HUES48 (cell line): ENCODE data around the gene CYB561D2.

Experiments
- H3K27ac ChIP-seq: one replicate; pipeline ENCODE4 v1.7.0; 2013; ENCODE audit warnings: low read depth, low read length, inconsistent platforms
- H3K27me3 ChIP-seq: 2 replicates; pipeline ENCODE4 v1.6.1; 2013; ENCODE audit warnings: mild to moderate bottlenecking, low read length; ENCODE audit not compliant: control insufficient read depth, insufficient read depth
- H3K36me3 ChIP-seq: 2 replicates; pipeline ENCODE4 v1.6.1; 2013; ENCODE audit warnings: low read length; ENCODE audit not compliant: control insufficient read depth, insufficient read depth
- H3K4me1 ChIP-seq: 2 replicates; pipeline ENCODE4 v1.6.1; 2013; ENCODE audit warnings: mild to moderate bottlenecking, low read length; ENCODE audit not compliant: control insufficient read depth, insufficient read depth
- H3K4me3 ChIP-seq: 2 replicates; pipeline ENCODE4 v1.5.1; 2013; ENCODE audit warnings: mild to moderate bottlenecking, low read depth, low read length
- H3K9ac ChIP-seq: 2 replicates; pipeline ENCODE4 v1.6.1; 2013; ENCODE audit warnings: mild to moderate bottlenecking, low read depth, low read length, moderate library complexity
- H3K9me3 ChIP-seq: 2 replicates; pipeline ENCODE4 v1.6.1; 2013; ENCODE audit warnings: low read length; ENCODE audit not compliant: control insufficient read depth, insufficient read depth

CYB561D2 gene

DNA sequence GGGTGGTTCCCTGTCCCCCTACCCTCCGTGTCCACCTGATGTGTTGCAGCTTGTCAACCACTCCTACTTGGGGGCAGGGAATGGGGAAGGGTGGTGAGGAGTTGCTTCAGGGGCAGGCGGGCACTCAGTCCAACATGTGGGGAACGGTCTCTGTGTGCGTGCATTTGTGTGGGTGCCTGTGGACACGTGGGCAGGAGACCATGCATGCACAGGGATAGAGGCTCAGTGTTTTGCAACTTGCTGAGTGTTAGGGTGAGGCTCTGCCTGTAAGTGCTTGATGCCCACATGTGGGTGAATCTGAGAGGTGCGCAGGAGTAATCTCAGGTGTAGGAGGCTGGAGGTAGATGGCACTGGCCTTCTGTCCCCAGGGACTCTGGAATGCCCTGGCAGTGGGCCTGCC, 33.1 kb downstream of the CYB561D2 start:
- Histone ChIP-seq H3K4me1 (no peaks in the 10 kb centered on the region), H3K27ac (no peak overlapping the region), H3K4me3 (no peak overlapping the region), H3K9me3 (no peaks in the 10 kb centered on the region), H3K36me3 (no peaks in the 10 kb centered on the region), H3K9ac (no peak overlapping the region), H3K27me3 (no peaks in the 10 kb centered on the region)

DNA sequence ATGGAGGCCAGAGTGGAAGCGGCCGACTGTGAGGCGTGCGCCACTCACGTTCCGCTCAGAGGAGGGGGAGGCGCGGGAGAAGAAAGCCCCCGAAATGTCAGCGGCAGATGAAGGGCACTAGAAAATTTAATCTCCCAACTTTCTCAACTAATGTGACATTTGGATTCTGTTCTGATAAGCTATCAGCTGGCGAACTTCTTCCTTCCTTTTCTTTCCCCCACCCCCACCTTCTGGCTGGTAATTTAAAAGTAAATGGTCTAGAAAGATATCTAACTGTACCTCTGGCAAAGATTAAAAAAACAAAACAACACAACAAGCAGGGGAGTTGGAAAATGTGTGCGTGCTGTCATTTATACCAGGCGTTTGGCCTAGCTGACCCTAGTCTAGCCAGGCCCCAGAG, 35.1 kb downstream of the CYB561D2 start:
- no peaks in the 10 kb centered on the region for H3K36me3 ChIP-seq
- no peaks in the 10 kb centered on the region for H3K9me3 ChIP-seq
- no peak overlapping the region for H3K27ac ChIP-seq
- H3K9ac ChIP-seq = no peak overlapping the region
- H3K4me1 ChIP-seq = no peaks in the 10 kb centered on the region
- no peak overlapping the region for H3K4me3 ChIP-seq
- no peaks in the 10 kb centered on the region for H3K27me3 ChIP-seq

DNA sequence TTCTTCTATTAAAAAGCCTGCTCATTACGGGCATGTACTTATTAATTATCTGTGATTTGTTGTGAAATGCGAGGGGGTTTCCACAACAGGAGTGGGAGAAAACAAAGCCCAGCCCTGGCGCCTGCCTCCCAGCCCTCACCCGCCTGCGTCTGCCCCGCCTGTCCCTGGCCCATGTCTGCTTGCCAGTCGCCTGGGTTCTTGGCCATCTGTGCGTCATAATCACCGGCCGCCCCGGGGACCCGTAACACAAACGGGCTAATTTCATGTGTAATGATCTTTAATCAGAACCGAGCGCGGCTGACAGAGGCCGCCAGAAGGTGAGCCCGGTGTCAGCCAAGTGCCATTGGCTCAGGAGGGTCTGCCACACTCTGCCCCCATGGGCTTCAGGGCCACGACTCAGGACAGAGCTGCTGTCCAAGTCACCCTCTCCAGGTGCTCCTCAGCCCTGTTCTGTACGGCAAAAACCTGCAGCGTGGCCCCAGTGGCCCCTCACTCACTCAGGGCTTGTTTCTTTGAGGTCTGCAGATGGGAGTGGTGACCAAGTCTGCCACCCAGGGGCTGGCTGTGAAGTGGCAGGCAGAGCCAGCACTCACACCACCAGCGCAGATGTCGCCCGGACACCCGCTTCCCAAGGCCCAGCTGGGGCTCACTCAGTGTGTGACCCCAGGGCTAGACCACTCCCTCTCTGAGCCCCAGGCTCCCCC, 37.5 kb downstream of the CYB561D2 start:
- H3K27me3 ChIP-seq = no peaks in the 10 kb centered on the region

DNA sequence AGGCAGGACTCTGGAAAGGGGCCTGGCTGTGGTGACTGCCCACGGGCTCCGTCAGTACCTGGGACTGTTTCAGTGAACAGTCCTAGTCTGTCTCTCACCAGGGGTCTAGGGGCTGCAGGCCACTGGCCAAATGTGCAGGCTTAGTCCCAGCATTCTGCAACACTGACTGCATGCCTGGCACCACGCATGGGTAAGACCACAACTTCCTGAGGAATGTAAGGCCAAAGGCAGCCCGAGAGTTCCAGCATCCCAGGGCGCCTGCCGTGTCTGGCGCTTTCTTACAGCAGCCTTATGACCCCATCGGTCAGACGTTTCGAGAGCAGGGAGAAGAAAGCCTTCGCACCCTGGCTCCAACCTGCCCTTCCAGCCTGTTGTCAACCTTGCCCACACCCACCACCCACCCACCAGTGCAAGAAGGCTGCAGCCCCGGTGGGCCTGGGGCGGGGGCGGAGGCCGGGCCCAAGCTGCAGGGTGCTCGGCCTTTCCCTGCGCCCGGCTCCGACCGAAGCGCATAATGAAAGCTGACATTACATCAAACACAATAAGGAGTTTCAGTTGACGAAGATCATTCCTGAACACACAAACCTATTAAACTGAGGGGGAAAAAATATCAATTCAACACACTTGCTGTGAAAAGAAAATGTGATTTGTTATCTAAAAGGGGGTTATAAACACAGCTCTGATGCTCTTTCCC, 38.2 kb downstream of the CYB561D2 start:
- Histone ChIP-seq H3K4me1 (no peaks in the 10 kb centered on the region), H3K9ac (no peak overlapping the region), H3K9me3 (no peaks in the 10 kb centered on the region), H3K27me3 (no peaks in the 10 kb centered on the region; the same call in 1 of the 2 replicates), H3K4me3 (no peak overlapping the region), H3K27ac (no peak overlapping the region), H3K36me3 (no peaks in the 10 kb centered on the region)

More for the DNA sequence above, 37.5 kb downstream of the CYB561D2 start:
- Histone ChIP-seq H3K27ac (no peak overlapping the region), H3K4me3 (no peak overlapping the region), H3K9ac (no peak overlapping the region), H3K4me1 (no peaks in the 10 kb centered on the region), H3K36me3 (no peaks in the 10 kb centered on the region), H3K9me3 (no peaks in the 10 kb centered on the region)

DNA sequence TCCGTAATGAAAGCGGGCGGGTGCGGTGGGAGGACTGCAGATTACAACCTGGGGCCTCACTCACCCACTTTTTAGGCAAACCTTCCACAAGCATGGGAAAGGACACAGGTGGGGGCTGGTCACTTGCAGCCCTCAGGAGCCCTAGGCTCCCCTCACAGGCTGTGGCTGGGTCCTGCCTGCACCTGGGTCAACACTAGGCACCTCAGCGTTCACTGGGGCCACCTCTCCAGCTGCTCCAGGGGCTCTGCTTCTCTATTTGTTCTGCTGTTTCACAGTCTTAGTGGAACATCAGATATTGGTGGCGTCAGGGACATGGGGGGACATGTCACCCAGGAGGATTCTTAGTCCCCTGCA, 38.7 kb downstream of the CYB561D2 start:
- no peak overlapping the region for H3K27ac ChIP-seq
- no peak overlapping the region for H3K9ac ChIP-seq
- H3K4me1 ChIP-seq = no peaks in the 10 kb centered on the region
- no peak overlapping the region for H3K4me3 ChIP-seq
- H3K27me3 ChIP-seq = no peaks in the 10 kb centered on the region; the same call in 1 of the 2 replicates
- H3K9me3 ChIP-seq = no peaks in the 10 kb centered on the region
- H3K36me3 ChIP-seq = no peaks in the 10 kb centered on the region

DNA sequence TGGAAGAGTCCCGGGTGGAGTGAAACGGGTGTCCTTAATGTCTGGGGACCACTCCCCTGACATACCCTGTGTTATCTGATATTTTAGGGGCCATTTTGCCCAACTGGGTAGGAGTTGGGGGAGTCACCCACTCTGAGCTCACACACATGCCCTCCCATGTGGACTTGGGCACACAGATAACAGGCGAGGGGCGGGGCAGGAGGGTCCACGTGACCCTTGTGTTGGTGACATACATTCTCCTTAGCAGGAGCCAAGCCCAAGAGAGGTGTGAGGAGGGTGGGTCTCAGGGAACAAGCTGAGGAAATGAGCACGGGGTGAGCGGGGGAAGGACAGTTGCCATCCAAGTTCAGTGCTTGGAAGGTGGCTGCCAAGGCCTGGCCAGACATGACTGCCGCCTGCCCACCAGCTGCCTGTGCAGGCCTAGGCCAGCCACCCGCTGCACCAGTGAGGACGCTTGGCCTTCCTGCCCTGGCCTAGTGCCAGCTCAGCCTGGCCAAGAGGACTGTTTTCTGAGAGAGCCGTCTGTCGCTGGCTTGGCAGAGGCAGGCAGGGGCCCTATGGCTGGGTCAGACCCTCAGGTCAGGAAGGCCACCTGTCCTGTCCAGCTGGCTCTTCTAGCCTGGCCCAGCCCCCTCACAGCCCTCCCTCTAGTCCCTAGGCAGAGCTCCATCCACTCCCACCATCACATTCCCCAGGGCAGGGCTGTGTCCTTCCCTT, 40.0 kb downstream of the CYB561D2 start:
- Histone ChIP-seq H3K4me1 (no peaks in the 10 kb centered on the region), H3K9ac (no peak overlapping the region), H3K9me3 (no peaks in the 10 kb centered on the region)

DNA sequence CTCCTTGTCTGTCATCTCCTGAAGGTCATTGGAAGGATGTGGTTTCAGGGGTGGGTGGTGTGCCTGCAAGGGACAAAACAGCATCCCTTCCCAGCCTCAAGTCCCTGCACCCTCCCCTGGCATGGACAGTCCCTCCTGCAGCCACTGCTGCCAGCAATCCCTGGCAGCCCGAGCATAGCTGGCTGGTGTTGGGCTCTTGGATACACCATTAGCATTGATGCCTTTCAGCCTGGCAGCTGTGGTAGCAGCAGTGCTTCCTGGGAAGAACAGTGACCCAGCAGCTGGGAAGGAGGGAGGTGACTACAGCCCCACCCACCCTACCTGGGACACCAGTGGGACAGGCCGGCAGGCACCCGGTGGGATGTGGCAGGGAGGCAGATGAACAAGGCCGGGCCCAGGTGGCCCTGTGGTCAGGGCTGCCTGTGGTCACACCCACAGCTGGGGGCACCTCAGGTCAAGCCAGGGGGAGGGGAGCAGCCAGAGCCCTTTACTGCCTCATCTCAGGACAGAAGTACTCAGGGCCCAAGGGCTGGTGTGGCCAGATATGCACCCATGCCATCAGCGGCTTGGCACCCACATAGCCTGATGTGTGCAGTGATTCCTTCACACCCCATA, 41.5 kb downstream of the CYB561D2 start:
- no peak overlapping the region for H3K9ac ChIP-seq
- no peak overlapping the region for H3K4me3 ChIP-seq
- no peaks in the 10 kb centered on the region; the same call in 1 of the 2 replicates for H3K27me3 ChIP-seq
- H3K27ac ChIP-seq = no peak overlapping the region
- no peaks in the 10 kb centered on the region for H3K36me3 ChIP-seq
- no peaks in the 10 kb centered on the region for H3K4me1 ChIP-seq
- no peaks in the 10 kb centered on the region for H3K9me3 ChIP-seq

More for the DNA sequence above, 40.0 kb downstream of the CYB561D2 start:
- Histone ChIP-seq H3K36me3 (no peaks in the 10 kb centered on the region), H3K27me3 (no peaks in the 10 kb centered on the region; the same call in 1 of the 2 replicates), H3K27ac (no peak overlapping the region), H3K4me3 (no peak overlapping the region)

DNA sequence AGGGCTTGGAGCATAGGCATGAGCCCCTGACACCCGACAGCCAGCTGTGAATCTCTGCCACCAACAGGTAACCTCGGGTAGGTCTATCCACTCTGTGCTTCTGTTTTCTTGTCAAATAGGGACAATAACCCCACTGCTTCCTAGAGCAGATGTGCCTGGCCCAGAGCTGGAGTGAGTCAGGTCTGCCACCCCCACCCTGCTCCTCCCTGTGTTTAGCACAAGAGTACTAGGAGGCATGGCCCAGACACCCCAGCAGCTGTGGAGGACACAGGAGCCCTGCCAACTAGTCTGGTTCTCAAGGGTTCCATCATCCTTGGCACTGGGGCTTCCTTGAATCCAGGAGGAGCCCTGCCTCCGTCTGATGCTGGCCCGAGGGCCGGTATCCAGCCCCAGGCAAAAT, 42.4 kb downstream of the CYB561D2 start:
- no peaks in the 10 kb centered on the region; the same call in 1 of the 2 replicates for H3K27me3 ChIP-seq
- H3K36me3 ChIP-seq = no peaks in the 10 kb centered on the region
- no peaks in the 10 kb centered on the region for H3K4me1 ChIP-seq
- no peaks in the 10 kb centered on the region for H3K9me3 ChIP-seq
- no peak overlapping the region for H3K27ac ChIP-seq
- H3K9ac ChIP-seq = no peak overlapping the region
- H3K4me3 ChIP-seq = no peak overlapping the region

DNA sequence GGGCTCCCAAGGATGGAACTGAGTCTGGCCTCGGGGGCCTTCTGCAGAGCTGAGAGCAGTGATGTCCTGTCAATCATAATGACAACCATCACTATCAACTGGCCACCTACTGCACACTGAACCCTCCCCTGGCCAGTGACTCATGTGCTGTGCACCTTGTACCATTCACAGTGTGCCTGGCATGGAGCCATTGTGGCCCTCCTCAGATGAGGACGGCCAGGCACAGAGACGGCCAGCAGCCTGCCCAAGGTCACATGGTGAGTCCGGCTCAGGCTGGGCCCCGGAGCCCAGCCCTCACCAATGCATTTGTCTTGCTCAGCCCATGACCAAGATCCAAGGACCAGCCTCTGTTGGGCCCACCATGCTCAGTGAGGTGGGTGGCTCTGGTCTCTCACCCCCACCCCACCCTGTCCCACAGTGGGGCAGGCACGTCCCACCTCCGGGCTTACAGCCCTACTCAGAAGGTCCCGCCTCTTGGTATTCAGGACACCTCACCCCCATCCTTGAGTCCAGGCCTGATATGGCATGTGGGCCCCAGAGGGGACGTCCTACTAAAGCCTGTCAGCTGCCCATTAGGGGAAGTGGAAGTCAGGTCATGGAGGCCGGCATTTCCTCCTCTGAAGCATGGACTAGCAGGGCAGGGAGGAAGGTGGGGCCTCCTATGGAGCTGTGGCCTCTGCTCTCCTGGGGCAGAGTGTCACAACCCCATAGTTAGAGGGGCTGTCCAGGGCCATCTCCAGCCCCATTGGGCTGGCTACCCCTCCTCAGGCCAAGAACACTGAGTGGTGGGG, 44.6 kb downstream of the CYB561D2 start:
- Histone ChIP-seq H3K9ac (no peak overlapping the region), H3K27ac (no peak overlapping the region), H3K27me3 (no peaks in the 10 kb centered on the region; the same call in 1 of the 2 replicates), H3K9me3 (no peaks in the 10 kb centered on the region), H3K4me3 (no peak overlapping the region), H3K4me1 (no peaks in the 10 kb centered on the region), H3K36me3 (no peaks in the 10 kb centered on the region)

DNA sequence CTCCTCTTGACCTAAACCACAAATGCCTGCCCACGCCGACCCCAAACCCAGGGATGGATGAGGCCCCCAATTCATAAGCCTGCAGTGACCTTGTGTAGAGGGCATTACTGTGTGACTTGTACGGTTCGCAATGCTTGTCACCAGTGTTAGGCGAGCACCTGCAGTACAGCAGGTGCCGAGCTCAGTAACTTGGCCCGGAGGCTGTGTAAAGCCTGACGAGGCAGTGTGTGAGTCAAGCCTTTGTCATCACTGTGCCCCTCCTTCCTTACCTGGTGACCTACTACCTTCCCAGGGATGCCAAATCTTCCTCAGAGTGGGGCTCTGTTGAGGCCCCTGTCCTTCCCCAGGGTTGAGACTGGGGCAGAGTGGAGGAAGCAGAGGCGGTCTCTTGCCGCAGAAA, 45.8 kb downstream of the CYB561D2 start:
- Histone ChIP-seq H3K9ac (no peak overlapping the region), H3K27me3 (no peaks in the 10 kb centered on the region; the same call in 1 of the 2 replicates), H3K9me3 (no peaks in the 10 kb centered on the region), H3K4me3 (no peak overlapping the region), H3K4me1 (no peaks in the 10 kb centered on the region), H3K27ac (no peak overlapping the region), H3K36me3 (no peaks in the 10 kb centered on the region)
